Esophagus squamous epithelium (tissue), 4 donors: ENCODE results near the gene THBS4.

Source experiments
- POLR2A ChIP-seq, 4 donors: fragments of 450-650 bp; IDR thresholded peaks; one replicate each; pipeline ENCODE4 v1.6.1; 2017; ENCODE audit warnings: antibody characterized with exemption in 4 of 4, mild to moderate bottlenecking in 4 of 4, moderate library complexity in 3 of 4
- TF ChIP-seq, protein P1 (sequence below), 6 experiments: fragments of 450-650 bp in 4 of 6; fragments of 200-600 bp in 2 of 6; sonication (generic) in 2 of 6; IDR thresholded peaks; one replicate each; pipeline ENCODE4 v1.5.1; 2016 to 2019; ENCODE audit warnings: antibody characterized with exemption in 6 of 6, mild to moderate bottlenecking in 4 of 6, moderate library complexity in 4 of 6

DNA sequence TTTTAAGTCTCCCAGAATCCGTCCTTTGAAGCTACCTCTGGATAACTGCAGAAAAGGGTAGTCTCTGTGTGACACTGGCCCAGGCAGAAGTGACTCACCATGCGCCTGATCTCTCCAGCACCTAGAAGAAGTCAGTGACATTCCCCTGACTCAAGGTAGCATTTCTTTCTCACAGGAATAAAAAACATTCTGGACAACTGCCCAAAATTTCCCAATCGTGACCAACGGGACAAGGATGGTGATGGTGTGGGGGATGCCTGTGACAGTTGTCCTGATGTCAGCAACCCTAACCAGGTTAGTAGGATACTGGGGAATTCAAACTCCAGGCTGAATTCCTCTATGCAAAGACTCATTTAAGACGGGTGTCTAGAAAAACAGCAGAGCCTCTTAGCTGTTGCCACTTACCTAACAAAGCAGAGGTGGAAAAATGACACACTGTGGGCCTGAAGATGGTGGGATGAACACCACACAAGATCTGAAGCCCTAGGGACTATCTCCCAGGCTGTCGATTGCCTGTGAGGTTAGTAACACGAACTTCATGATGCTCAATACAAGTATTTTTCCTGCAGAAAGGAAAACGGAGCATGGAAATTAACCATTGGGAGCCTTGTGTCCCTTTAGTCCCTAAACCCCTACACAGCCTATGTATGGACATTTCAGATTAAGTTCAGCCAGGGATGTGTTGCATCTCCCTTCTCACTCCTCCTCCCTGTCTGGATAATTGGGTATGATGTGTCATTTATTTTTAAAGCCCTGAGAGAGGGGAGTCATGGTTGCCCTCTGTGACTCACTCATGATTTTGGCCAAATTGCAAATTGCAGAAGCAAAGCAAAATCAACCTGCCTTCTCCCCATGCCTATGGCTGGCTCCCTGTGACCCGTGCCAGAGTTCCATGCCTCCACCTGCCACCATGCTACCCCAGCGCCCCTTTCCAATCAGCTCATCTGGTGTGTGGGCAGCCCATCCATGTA, 37.2 kb downstream of the THBS4 start:
- TF ChIP-seq, protein P1, sequence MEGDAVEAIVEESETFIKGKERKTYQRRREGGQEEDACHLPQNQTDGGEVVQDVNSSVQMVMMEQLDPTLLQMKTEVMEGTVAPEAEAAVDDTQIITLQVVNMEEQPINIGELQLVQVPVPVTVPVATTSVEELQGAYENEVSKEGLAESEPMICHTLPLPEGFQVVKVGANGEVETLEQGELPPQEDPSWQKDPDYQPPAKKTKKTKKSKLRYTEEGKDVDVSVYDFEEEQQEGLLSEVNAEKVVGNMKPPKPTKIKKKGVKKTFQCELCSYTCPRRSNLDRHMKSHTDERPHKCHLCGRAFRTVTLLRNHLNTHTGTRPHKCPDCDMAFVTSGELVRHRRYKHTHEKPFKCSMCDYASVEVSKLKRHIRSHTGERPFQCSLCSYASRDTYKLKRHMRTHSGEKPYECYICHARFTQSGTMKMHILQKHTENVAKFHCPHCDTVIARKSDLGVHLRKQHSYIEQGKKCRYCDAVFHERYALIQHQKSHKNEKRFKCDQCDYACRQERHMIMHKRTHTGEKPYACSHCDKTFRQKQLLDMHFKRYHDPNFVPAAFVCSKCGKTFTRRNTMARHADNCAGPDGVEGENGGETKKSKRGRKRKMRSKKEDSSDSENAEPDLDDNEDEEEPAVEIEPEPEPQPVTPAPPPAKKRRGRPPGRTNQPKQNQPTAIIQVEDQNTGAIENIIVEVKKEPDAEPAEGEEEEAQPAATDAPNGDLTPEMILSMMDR (IDR thresholded peaks at IDR 0.05), result no peak
- TF ChIP-seq POLR2A (IDR thresholded peaks at IDR 0.05), result no peak
